HepG2 (cell line): ENCODE data around the gene CELA2B. TPM values are rescaled to one million over a fixed set of nuclear protein-coding genes. Genes with fewer than 3 reads are reported as not detected.

Experiments used
- FOXA1 ChIP-seq, 2 experiments: fragments of 450-650 bp in 1 of 2; sonication (generic) in 1 of 2; formaldehyde crosslinking in 1 of 2; IDR thresholded peaks; 2 replicates each; pipeline versions ENCODE4 v1.4.0 to v1.6.1; 2016 to 2020; ENCODE audit warnings: missing genetic modification reagents in 1 of 2
- GATAD1 ChIP-seq: IDR thresholded peaks from 2 replicates; pipeline ENCODE4 v1.6.1; 2016; ENCODE audit warnings: missing genetic modification reagents, missing compliant biosample characterization
- HNRNPUL1 ChIP-seq: fragments of 200-400 bp; formaldehyde crosslinking; IDR thresholded peaks from 2 replicates; pipeline ENCODE4 v1.6.1; 2017; ENCODE audit warnings: low read depth, mild to moderate bottlenecking, low read length, moderate library complexity
- ONECUT2 ChIP-seq: sonication (generic); formaldehyde crosslinking; IDR thresholded peaks from 2 replicates; pipeline ENCODE4 v1.4.0; 2020; ENCODE audit warnings: missing genetic modification reagents
- RAD51 ChIP-seq: fragments of 450-650 bp; IDR thresholded peaks from 2 replicates; pipeline ENCODE4 v1.6.1; 2016; ENCODE audit warnings: borderline replicate concordance
- ZKSCAN8 ChIP-seq: IDR thresholded peaks from 2 replicates; pipeline ENCODE4 v1.6.1; 2016; ENCODE audit warnings: borderline replicate concordance, missing genetic modification reagents, missing compliant biosample characterization
- ZNF253 ChIP-seq: sonication (generic); formaldehyde crosslinking; IDR thresholded peaks from 2 replicates; pipeline ENCODE4 v1.8.0; 2022; ENCODE audit warnings: mild to moderate bottlenecking, missing genetic modification reagents, borderline replicate concordance
- ZNF441 ChIP-seq: sonication (generic); formaldehyde crosslinking; IDR thresholded peaks from 2 replicates; pipeline ENCODE4 v1.7.0; 2021; ENCODE audit warnings: missing genetic modification reagents, borderline replicate concordance
- polyA plus RNA-seq, 8 experiments: library from polyadenylated mRNA; depleted of rRNA in 3 of 8; stranded (reverse) in 7 of 8; unstranded in 1 of 8; fragments of >200 nt; fragmentation: Illumina TruSeq in 4 of 8; extraction: Trizol in 4 of 8; gene quantifications; 2 replicates each; pipeline versions ENCODE4 v1.2.1 to v1.2.3, GENCODE V29; 2011 to 2016; ENCODE audit warnings: low read depth in 4 of 8, missing spikeins in 1 of 8, mixed read lengths in 1 of 8; ENCODE audit not compliant: insufficient read depth in 1 of 8
- total RNA-seq, 5 experiments: library from RNA; depleted of rRNA; stranded (reverse); fragments of >200 nt; fragmentation: Illumina TruSeq; extraction: Trizol; gene quantifications; 2 replicates each; pipeline ENCODE4 v1.2.3, GENCODE V29; 2016; ENCODE audit warnings: low read depth in 1 of 5
- TF ChIP-seq, protein P1 (sequence below): sonication (generic); formaldehyde crosslinking; IDR thresholded peaks from 2 replicates; pipeline ENCODE4 v1.4.0; 2020; ENCODE audit warnings: mild to moderate bottlenecking, missing genetic modification reagents
- TF ChIP-seq, protein P2 (sequence below): sonication (generic); IDR thresholded peaks from 2 replicates; pipeline ENCODE4 v1.6.1; 2016; ENCODE audit warnings: low read depth, borderline replicate concordance
- TF ChIP-seq, protein P3 (sequence below): sonication (generic); formaldehyde crosslinking; IDR thresholded peaks from 2 replicates; pipeline ENCODE4 v1.8.1; 2023; ENCODE audit warnings: missing genetic modification reagents, inconsistent platforms, borderline replicate concordance
- TF ChIP-seq, protein P4 (sequence below): sonication (generic); formaldehyde crosslinking; IDR thresholded peaks from 2 replicates; pipeline ENCODE4 v1.4.0; 2020; ENCODE audit warnings: missing genetic modification reagents
- TF ChIP-seq, protein P5 (sequence below): sonication (generic); formaldehyde crosslinking; IDR thresholded peaks from 2 replicates; pipeline ENCODE4 v1.8.1; 2023; ENCODE audit warnings: mild to moderate bottlenecking, missing genetic modification reagents
- TF ChIP-seq, protein P6 (sequence below): sonication (generic); formaldehyde crosslinking; IDR thresholded peaks from 2 replicates; pipeline ENCODE4 v1.5.0; 2020; ENCODE audit warnings: missing genetic modification reagents, mild to moderate bottlenecking, borderline replicate concordance
- TF ChIP-seq, protein P7 (sequence below): sonication (generic); formaldehyde crosslinking; IDR thresholded peaks from 2 replicates; pipeline ENCODE4; 2020; ENCODE audit warnings: missing genetic modification reagents, mild to moderate bottlenecking, borderline replicate concordance

Gene CELA2B
- total and polyA plus RNA-seq, 2 of the 13 experiments (the other 11 are each of a cell fraction or from before 2014, with no cell fraction given), result not detected

DNA sequence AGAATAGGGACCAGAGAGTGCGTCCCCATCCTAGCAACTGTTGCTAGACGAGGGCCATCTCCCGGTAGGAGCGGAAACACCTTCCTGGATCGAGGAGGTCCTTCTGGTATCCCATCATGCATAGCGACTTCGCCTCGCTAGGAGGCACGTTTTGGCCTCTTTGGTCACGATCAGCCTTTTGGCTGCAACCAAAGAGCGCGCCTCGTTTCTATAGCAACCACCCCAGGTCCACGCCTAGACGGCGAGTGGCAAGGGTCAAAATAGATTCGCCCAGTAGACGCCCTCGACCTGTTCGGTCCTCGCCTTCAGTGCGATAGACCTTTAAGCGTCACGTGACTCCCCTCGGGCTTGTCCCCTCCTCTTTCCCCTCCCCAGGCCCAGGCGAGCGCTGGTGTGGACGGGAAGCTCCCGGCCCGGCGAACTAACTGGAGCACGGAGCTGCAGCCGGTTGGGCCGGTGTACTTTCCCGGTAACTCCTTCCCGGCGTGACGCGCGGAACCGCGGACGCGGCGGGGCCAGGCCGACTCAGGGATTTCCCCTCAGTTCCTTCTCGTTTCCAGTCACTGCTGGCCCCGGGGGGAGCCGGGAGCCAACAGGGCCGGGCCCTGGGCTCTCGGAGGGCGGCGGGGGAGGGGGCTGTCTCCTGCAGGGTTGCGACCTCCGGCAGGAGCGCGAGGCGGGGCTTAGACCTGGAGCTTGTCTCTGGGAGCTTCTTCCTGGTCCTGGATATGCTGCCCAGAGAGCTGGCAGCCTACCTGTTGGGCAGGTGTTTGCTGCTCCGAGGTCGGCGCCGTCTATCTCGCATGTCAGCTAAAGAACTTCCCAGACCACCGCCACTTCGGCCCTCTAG lies 50.8 kb downstream of the CELA2B start, which contains the start of gene DNAJC16 (continued):
- TF ChIP-seq, protein P1, sequence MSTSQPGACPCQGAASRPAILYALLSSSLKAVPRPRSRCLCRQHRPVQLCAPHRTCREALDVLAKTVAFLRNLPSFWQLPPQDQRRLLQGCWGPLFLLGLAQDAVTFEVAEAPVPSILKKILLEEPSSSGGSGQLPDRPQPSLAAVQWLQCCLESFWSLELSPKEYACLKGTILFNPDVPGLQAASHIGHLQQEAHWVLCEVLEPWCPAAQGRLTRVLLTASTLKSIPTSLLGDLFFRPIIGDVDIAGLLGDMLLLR (CRISPR knock-in tag), result no peak
- TF ChIP-seq, protein P2, sequence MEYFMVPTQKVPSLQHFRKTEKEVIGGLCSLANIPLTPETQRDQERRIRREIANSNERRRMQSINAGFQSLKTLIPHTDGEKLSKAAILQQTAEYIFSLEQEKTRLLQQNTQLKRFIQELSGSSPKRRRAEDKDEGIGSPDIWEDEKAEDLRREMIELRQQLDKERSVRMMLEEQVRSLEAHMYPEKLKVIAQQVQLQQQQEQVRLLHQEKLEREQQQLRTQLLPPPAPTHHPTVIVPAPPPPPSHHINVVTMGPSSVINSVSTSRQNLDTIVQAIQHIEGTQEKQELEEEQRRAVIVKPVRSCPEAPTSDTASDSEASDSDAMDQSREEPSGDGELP, result peak; percentile 17; the same call in 1 of the 2 replicates
- TF ChIP-seq, protein P3, sequence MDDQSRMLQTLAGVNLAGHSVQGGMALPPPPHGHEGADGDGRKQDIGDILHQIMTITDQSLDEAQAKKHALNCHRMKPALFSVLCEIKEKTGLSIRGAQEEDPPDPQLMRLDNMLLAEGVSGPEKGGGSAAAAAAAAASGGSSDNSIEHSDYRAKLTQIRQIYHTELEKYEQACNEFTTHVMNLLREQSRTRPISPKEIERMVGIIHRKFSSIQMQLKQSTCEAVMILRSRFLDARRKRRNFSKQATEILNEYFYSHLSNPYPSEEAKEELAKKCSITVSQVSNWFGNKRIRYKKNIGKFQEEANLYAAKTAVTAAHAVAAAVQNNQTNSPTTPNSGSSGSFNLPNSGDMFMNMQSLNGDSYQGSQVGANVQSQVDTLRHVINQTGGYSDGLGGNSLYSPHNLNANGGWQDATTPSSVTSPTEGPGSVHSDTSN (CRISPR knock-in tag), result no peak
- peak; percentile 99 for TF ChIP-seq RAD51
- TF ChIP-seq, protein P4, sequence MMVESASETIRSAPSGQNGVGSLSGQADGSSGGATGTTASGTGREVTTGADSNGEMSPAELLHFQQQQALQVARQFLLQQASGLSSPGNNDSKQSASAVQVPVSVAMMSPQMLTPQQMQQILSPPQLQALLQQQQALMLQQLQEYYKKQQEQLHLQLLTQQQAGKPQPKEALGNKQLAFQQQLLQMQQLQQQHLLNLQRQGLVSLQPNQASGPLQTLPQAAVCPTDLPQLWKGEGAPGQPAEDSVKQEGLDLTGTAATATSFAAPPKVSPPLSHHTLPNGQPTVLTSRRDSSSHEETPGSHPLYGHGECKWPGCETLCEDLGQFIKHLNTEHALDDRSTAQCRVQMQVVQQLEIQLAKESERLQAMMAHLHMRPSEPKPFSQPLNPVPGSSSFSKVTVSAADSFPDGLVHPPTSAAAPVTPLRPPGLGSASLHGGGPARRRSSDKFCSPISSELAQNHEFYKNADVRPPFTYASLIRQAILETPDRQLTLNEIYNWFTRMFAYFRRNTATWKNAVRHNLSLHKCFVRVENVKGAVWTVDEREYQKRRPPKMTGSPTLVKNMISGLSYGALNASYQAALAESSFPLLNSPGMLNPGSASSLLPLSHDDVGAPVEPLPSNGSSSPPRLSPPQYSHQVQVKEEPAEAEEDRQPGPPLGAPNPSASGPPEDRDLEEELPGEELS, result peak; percentile 53
- TF ChIP-seq ZNF253 (CRISPR knock-in tag), result no peak; the same call in 1 of the 2 replicates
- TF ChIP-seq ZNF441 (CRISPR knock-in tag), result 0 out of 2 replicates have a peak, but pooled peaks have one; percentile 65
- no peak for TF ChIP-seq FOXA1 (IDR thresholded peaks at IDR 0.05)
- TF ChIP-seq FOXA1 (CRISPR knock-in tag; IDR thresholded peaks at IDR 0.05), result no peak
- TF ChIP-seq ONECUT2, result no peak
- TF ChIP-seq, protein P5, sequence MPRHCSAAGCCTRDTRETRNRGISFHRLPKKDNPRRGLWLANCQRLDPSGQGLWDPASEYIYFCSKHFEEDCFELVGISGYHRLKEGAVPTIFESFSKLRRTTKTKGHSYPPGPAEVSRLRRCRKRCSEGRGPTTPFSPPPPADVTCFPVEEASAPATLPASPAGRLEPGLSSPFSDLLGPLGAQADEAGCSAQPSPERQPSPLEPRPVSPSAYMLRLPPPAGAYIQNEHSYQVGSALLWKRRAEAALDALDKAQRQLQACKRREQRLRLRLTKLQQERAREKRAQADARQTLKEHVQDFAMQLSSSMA (CRISPR knock-in tag), result peak; percentile 80
- TF ChIP-seq GATAD1 (CRISPR knock-in tag), result peak; percentile 92
- TF ChIP-seq, protein P6, sequence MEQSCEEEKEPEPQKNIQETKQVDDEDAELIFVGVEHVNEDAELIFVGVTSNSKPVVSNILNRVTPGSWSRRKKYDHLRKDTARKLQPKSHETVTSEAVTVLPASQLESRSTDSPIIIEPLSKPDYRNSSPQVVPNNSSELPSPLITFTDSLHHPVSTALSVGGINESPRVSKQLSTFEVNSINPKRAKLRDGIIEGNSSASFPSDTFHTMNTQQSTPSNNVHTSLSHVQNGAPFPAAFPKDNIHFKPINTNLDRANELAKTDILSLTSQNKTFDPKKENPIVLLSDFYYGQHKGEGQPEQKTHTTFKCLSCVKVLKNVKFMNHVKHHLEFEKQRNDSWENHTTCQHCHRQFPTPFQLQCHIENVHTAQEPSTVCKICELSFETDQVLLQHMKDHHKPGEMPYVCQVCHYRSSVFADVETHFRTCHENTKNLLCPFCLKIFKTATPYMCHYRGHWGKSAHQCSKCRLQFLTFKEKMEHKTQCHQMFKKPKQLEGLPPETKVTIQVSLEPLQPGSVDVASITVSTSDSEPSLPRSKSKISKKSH (CRISPR knock-in tag), result 0 out of 2 replicates have a peak, but pooled peaks have one; percentile 37
- peak; percentile 44; the same call in 1 of the 2 replicates for TF ChIP-seq ZKSCAN8
- no peak for TF ChIP-seq HNRNPUL1
- TF ChIP-seq, protein P7, sequence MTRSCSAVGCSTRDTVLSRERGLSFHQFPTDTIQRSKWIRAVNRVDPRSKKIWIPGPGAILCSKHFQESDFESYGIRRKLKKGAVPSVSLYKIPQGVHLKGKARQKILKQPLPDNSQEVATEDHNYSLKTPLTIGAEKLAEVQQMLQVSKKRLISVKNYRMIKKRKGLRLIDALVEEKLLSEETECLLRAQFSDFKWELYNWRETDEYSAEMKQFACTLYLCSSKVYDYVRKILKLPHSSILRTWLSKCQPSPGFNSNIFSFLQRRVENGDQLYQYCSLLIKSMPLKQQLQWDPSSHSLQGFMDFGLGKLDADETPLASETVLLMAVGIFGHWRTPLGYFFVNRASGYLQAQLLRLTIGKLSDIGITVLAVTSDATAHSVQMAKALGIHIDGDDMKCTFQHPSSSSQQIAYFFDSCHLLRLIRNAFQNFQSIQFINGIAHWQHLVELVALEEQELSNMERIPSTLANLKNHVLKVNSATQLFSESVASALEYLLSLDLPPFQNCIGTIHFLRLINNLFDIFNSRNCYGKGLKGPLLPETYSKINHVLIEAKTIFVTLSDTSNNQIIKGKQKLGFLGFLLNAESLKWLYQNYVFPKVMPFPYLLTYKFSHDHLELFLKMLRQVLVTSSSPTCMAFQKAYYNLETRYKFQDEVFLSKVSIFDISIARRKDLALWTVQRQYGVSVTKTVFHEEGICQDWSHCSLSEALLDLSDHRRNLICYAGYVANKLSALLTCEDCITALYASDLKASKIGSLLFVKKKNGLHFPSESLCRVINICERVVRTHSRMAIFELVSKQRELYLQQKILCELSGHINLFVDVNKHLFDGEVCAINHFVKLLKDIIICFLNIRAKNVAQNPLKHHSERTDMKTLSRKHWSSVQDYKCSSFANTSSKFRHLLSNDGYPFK (CRISPR knock-in tag), result peak; percentile 94; the same call in 1 of the 2 replicates
